Smooth muscle cell of the brain vasculature (primary cell): Measurements from ENCODE around the gene UPB1.
"Not testable (repeated sequence)": the region's sequence is repeated elsewhere in the genome, so short reads cannot be mapped to it uniquely, and the experiment has no call there.

Experiments
- DNase-seq: peaks from one replicate; pipeline ENCODE4 v3.0.0-alpha.2; 2012; ENCODE audit warnings: low read depth, low spot score

Gene UPB1

DNA sequence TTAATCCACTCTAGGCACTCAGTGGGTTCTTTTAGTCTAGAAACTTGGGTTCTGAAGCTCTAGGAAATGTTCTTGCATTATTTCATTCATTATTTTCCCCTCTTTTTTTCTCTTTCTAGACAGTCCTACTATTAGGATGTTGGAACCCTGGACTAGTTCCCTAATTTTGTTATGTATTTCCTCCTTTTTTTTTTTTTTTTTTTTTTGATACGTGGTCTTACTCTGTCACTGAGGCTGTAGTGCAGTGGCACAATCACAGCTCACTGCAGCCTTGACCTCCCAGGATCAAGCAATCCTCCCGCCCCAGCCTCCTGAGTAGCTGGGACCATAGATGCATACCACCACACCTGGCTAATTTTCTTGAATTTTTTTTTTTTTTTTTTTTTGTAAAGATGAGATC, 9.4 kb downstream of the UPB1 start:
- no peak for DNase-seq

DNA sequence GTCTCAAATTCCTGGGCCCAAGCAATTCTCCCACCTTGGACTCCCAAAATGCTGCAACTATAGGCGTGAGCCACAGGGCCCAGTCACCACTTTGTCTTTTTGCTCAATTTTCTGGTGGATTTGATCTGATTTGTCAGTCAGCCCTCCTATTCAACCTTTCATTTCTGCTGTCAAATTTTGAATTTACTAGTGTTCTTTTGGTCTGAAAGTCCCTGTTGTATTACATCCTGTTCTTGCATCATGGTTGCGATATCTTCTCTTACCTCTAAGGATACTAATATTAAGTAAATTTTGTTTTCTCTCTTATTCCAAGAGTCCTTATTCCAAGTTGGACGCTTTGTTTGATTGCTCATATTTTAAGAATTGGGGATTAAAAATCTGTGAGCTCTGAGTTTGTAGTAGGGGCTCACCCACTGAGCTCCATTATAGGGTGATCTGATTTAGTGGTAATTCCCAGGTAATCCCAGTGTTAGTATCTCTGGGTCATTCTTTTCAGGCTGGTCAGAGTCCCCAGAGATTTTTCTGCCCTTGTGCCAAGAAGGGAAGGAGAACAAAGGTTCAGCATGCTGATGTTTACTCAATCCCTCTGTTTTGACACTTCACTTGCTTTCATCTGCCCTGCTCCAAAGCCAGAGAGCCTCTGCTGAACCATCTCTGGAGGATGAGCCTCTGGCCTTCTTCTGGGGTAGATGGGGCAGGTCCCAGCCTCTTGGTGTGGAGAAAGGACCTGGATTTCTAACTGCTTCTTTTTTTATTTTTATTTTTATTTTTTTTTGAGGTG, 10.0 kb downstream of the UPB1 start:
- no peak for DNase-seq

DNA sequence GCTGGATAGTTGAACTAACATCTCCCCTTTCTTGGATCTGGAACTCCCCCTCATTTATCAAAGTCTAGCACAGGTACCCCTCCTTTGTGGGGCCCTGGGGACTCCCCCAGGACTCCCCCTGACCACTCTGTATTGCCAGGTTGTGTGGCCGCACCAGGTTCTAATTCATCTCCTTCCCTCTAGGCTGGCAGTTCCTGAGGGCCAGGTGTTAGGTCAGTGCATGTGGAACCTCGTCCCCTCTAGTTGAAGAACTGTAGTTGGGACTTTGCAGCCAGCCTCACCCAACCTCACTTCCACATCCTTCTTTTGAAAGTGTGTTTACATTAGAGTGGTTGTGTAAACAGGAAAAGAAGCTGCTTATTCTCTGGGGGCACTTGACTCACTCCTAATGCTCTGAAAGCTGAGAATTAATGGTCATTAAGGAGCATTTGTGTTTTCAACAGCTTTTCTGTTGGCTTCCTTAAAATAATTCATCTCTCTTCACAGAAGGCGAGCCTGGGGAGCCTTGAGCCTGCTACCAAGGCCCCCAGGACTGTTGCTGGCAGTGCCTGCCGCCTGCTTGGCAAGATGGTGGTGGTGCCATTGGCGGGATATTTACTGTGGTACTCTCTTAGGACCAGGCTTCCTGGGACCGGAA, 11.8 kb downstream of the UPB1 start:
- no peak for DNase-seq

DNA sequence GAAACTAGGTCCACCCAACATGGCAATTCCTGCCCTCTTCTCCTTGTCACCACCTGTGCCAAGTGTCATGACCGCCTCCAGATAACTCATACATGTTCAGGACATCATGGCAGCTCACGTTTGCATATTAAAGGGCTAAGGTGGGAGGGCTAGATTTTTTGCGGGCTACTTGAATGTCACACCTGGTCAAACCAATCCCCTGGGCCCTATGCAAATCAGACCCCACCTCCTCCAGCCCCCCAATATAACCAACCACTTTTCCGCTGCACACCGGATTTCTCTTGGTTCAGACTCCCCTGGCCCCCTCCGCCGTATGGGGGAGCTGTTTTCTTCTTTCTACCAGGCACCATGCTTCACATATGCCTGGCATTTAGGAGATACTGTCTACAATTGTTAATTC, 12.6 kb downstream of the UPB1 start:
- DNase-seq, result no peak

DNA sequence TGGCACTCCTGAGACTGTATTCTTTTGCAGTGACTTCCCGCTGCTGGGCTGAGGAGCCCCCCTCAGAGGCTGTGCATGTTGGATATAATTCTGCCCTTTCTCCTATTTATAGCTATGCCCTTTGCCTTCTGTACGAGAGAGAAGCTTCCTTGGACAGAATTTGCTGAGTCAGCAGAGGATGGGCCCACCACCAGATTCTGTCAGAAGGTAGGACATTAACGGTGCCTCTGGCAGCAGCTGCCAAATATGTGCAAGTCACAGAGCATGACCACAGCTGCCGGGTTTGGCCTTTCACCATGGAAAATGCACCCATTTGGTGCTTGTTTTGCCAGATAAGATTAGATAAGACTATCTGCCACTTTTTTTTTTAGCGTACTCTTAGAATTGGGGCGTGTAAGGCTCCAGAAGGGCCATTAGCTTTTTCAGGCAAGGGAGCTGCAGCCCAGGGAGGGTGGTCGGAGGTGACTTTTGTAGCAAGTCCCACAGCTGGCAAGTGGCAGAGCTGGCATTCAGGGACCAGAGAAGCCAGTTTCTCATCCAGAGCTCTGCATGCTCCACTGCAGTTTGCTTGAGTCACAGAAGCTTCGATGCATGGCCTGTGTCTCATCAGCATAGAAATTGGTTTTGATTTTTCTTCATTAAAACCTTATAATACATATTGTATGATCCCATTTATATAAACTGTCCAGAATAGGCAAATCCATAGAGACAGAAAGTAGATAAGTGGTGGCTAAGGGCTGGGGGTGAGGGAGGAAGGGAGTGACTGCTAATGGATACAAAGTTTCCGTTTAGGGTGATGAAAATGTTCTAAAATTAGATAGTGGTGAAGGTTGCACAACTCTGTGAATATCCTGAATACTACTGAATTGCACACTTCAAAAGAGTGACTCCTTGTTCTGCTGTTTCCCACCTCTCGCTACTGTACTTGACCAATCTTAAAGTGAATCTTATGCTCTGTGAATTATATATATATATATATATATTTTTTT, 15.8 kb downstream of the UPB1 start:
- no peak for DNase-seq

DNA sequence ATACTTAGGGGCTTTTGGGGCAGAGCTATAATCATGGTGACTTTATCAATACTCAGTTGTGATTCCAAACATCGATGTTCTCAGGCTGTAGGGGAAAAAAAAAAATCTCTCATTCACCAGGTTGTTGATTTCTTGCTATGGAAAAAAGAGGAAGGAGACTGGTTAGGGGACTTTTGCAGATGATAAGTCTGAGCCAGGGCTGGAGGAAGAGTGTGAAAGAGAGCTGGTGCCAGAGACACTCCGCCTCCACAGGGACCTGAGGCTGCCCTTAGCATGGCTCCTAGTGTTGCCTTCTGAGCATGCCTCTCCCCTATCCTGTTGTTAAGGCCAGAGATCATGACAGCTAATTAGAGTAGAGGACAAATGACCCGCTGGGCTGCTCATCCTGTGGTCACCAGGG, 16.9 kb downstream of the UPB1 start:
- DNase-seq, result no peak

DNA sequence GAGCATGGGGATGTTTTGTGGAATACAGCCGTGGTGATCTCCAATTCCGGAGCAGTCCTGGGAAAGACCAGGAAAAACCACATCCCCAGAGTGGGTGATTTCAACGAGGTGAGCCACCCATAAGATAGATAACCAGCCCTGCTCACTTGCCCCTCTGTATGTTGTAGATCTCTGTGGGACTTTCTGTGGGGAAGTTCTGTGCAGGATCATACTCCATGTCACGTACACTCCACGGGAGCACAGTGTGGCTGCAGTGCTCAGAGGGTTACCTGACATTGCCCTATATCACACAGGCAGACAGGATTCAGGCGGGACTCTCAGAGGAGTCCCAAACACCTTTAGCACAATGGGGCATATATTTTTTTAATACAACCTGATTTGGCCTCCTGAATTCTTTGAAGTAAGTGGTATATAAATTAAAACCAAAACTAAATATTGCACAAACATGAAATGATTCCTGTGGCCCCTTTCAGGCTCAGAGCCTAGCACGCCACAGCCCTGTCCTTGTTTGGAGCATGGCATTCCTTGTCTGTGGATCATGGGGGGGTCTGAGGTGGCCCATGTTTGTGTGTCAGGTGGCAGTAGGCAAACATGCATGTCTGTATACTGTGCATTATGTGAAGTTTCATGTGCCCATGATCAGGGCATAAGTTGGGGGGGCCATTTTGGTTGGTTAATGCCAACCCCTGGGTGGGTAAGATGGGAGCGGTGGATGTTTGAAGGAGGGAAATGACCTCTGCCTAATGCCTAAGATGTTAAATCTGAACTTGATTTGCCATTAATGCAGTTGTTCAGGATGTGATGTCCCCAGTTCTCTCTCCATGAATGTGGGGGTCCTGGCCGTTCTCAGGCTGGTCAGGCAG, 18.5 kb downstream of the UPB1 start:
- no peak for DNase-seq

DNA sequence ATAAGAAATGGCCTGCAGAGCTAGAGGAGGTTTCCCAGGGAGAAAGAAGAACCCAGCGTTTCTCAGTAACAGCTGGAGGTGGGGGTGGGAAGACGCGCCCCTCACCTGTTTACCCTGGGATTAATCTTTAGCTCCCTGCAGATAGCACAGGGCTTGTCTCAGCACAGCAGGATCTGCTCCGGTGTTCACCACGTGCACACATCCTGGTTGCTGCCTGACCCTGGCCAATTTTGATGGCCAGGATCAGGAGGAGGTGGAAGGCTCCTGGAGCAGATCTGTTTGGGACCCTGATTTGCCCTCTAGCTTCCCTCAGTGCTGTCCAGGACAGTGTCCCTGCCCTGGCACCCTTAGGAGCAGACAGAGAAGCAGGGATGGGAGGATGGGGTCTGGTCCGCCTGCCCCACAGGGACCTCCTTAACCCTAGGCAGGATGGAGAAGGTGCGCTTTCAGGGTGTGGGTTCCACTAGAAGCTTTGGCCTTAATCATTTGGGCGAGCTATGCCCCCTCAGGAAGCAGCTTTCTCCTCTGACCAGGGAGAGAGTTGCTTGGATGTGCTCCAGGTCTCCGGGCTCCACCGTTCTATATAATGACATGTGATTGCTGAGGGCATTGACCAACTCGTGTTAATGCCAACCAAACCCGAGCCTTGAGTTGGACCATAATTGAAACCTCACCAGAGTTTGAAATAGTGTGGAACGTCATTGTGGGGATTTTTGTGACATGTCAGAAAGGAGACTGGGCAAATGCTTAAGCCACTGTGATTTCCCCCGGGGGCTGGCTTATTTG, 19.3 kb downstream of the UPB1 start:
- no peak for DNase-seq

DNA sequence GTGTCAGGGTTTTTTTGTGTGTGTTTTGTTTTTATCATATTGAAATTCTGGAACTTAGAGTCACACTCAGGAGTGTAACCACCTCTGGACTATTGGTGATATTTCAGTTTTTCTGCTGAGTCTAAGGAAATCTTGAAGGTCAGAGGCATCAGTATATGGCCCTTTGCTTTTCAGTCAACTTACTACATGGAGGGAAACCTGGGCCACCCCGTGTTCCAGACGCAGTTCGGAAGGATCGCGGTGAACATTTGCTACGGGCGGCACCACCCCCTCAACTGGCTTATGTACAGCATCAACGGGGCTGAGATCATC, 19.9 kb downstream of the UPB1 start:
- no peak for DNase-seq

DNA sequence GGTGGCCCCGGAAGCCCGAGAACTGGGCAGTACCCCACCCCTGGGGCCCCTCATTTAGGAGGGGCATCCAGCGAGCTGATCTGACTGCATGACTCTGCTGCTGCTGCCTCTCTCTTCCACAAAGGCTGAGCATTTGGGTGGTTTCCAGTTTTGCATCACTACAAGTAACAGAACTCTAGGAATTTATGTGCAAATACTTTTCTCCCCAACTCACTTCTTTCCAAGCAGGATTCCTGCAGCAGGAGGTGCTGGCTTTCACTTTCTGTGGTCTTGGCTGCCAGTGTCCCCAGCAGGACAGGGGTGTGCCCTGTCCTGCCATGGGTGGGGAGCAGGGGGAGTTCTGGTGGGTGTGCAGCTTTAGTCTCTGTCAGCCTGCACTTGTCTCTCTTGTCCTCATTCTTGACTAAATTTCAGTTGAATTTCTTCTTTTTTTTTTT, 21.2 kb downstream of the UPB1 start:
- peak; percentile 60 for DNase-seq

DNA sequence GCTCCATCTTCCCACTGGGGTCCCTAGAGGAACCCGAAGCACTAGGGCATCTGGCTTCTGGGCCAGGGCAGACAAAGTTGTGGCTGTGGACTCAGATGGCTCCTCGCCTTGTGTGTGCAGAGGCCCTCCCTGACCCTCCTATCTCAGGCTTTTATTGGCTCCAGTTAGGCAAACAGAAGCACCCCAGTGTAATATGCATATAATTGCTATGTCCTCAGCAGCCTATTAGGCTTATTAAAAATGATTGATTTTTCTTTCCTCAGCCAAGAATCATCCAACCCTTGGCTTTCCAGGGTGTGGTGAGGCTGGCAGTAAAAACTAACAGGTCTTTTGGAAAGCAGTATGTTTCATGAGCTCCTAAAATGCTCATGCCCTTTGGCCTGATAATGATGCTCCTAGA, 22.3 kb downstream of the UPB1 start:
- DNase-seq, result no peak

DNA sequence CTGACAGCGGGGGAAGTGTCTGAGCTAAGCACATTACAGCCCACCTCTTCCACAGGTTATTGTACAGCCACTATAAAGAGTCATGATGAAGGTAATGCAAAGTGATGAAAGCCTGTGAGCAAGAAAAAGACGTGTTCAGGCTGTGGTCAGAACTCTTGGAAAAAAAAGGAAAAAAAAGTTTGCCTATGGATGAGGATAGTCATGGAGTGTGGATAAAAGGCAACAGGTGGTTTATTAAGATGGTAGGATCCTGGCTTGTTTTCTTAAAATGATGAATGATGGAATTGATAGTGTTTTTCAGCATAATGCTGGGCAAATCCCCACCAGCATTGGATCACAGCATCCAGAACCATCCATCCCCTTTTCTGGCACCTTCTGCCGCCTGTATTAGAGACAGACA, 23.1 kb downstream of the UPB1 start:
- DNase-seq, result no peak

DNA sequence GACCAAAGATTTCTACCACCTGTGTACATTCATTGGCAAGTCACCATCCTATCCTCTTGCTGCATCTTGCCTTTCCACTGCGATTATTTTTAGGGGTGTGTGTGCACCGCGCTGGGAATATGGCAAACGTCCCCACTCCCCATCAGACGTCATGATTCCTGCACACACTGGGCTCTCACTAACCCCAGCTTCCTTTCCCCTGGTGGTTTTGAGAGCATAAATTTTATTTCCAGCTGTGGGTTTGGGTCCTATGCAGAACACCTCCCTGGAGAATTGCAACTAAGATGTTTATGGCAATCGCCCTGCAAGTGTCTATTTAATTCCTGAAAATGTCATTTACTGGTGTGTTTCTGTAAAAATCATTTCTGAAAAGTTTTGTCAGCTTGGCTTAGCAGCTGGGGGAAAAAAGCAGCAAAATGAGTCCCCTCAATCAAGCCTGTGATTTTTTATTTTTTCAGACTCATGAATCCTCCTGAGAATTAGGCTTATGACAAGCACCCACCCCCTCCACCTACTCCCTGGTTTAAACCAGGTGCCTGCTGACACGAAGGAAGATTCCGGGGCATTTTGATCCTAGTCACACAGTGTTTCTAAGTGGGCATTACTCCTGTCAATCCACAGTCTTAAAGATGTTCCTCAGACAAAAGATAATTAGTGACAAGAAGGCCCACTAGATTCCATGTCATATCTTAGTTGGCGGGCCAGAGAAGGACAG, 23.8 kb downstream of the UPB1 start:
- DNase-seq, result no peak

DNA sequence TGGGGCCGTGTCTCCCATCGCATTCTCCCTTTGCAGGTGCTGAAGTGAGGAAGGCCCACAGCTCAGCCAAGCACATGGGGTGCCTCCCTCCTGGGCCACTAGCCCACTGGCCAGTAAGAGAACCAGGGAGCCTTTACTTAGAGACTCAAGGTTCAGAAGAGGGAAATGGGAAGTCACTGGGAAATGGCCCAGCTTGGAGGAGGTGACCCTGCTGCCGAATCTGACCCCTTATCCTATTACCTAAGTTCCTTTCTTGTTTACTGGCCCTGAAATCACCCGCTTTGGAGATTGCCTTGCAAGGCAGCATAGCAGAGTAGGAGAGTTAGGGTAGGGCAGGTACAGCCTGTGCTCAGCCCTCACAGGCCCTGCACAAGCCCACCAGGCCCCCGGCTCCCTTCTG, 24.4 kb downstream of the UPB1 start:
- DNase-seq, result no peak

DNA sequence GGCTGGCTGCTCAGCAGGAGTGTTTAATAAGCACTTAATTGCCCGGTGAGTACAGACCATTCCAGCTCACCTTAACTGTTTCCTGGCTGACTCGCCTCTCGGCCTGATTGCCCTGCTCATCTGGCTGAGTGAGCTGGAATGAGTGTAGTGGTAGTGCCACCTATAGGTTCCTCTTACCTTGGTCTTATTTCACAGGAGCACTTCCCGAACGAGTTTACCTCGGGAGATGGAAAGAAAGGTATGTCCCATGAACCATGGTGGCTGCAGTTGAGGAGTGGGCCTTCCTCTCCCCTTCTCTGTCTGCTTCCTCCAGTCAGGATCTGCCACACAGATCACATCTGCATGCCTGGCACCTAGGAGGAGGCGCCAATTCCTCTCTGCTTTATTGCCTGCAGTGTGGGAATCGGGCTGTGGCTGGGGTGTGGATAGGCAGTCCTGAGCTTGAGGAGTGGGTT, 26.7 kb downstream of the UPB1 start:
- DNase-seq, result no peak

DNA sequence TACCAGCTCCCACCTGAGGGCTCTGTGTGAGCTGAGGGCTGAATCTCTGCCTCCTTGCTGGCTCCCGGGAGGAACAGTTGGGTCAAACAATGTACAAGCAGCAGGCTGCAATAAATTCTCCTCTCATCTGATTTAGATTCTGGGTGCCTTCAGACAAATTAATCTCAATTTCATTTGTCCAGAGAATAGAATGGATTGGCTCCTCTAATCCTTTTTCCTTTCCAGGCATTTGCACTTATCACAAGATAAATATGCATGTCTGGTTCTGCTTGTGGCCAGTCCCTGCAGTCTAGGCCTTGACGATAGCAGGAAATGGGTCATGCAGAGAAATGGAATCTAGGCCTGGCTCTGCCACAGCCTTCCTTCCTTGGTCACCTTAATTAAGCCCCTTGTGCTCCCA, 28.7 kb downstream of the UPB1 start:
- no peak for DNase-seq

DNA sequence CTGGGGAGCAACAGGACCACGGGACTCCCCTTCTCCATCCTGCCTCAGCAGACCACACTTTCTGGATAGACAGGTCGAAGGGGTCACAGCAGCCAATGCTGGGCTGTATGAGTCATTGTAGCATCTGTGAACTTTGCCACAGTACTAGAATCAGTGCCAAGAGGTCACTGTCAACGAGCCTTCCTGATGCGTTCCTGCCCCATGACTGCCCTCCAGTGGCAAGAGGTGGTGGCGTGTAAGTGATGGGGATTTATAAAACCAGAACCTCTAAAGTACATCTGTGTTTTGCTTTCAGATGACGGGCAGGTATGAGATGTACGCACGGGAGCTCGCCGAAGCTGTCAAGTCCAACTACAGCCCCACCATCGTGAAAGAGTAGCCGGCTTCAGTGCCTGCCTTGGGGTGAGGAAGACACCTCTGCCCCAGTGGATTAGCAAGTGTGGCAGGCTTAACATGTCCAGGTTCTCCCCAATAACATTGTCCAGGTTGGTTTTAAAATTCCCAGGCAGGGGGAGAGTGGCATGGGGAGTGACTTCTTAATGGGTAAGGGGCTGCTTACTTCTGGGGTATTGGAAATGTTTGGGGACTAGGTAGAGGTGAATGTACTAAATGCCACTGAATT, 30.4 kb downstream of the UPB1 start:
- DNase-seq, result no peak

DNA sequence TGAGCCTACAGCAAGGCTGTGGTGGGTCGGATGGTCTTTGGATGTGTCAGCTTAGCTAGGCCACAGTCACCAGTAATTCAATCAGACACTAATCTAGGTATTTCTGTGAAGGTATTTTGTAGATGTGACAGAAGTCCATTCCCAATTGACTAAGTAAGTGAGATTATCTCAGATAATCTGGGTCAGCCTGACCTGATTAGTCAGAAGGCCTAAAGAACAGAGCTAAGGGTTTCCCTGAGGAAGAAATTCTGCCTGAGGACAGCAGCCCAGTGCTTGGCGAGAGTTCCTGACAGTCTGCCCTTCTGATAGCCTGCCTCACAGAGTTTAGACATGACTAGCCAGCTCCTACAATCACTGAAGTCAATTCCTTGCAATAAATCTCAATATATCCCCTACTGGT, 31.1 kb downstream of the UPB1 start:
- DNase-seq, result no peak

DNA sequence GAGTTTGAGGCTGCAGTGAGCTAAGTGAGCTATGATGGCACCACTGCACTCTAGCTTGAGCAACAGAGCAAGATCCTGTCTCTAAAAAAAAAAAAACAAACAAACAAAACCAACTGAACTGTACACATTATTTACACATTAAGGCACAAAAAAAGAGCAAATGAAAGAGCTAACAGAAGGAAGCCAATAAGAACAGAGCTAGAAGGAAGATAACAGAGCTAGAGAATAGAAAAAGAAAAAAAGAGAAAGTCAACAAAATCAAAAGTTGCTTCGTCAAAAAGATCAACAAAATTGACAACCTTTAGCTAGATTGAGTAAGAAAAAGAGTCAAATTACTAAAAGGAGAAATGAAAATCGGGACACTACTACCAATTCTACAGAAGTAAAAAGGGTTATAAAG, 34.8 kb downstream of the UPB1 start:
- no peak for DNase-seq

DNA sequence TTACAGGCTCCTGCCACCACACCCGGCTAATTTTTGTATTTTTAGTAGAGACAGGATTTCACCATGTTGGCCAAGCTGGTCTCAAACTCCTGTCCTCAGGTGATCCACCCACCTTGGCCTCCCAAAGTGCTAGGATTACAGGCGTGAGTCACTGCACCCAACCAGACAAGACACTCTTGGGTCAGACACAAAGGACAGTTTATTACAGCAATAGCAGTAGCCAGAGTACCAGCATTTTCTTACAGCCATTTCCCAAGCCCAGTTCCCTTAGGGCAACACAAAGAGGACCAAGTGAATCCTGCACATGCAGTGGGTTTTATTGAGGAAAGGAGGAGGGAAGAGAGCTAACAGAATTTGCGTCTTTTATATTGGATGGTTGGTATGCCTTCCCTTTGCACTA, 35.8 kb downstream of the UPB1 start:
- not testable (repeated sequence) for DNase-seq
